GM21381 (cell line): ENCODE results near the gene DNASE1.

Source experiments
- ATAC-seq: cut with Tn5 transposase; IDR thresholded peaks from one replicate; pipeline ENCODE4 v1.9.1; 2021; ENCODE audit warnings: mild to moderate bottlenecking, moderate library complexity; ENCODE audit not compliant: unreplicated experiment

DNASE1 gene

DNA sequence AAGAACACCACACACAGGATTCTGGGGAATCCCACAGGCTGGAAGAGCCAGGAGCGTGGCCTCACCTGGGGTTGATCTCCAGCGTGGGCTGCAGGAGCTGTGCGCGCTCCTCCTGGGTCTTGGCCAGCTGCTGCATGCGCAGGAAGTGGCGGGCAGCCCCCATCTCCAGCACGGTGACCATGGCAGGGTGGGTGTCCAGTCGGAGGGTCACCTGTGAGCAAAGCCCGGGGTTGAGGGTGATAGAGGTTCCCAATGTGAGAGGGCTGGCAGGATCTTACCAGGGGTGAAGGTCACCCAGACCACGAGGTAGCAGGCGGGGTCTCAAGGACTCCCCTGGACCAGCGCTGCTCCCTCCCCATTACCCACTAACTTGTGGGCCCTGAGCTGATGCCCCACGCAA, 7.4 kb downstream of the DNASE1 start:
- ATAC-seq = no peak

GRCh38 chr16:3662601-3663000, 8.1 kb downstream of the DNASE1 start:
- ATAC-seq = no peak

- ATAC-seq = no peak
Observed at GRCh38 chr16:3664187-3664896, 9.9 kb downstream of the DNASE1 start.

DNA sequence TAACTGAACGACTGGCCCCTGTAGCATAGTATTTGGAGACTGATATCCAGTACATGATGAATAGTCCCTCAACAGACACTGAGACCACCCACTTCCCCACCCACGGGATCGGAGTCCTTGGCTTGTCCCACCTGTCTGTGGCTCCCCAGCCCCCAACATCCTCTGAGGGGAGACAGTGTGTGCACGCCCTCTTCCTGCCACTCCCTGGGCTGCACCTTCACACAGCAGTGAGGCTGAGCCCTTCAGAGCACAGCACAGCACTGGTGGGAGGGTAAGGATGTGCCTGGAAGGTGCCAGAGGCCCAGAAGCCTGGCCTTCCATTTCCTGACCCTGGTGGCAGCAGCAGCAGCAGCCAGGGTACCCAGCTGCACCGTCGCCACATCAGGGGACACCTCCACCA, 11.0 kb downstream of the DNASE1 start:
- ATAC-seq = no peak

GRCh38 chr16:3668626-3669025, 14.1 kb downstream of the DNASE1 start:
- no peak for ATAC-seq

- no peak for ATAC-seq
Observed at GRCh38 chr16:3669082-3669481, 14.6 kb downstream of the DNASE1 start.

- no peak for ATAC-seq
Observed at GRCh38 chr16:3670711-3671110, 16.2 kb downstream of the DNASE1 start.

DNA sequence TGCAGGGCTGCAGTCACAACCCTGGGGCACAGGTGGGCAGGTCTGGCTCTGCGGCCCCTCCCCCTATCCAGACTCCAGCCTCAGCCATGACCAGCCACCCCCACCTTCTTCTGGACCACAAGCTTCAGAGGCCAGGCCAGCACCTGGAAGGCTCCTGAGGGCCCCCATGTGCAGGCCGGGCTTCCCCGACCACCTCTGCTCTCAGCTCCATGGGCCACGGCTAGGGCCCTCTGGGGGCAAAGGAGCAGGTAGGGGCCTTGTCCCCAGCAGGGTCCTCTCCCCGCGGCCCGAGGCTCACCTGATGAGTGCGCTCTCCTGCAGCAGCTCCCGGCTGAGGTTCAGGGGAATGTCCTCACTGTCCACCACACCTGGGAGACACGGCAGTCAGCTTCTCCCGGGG, 16.9 kb downstream of the DNASE1 start:
- ATAC-seq = no peak

- no peak for ATAC-seq
Observed at GRCh38 chr16:3672571-3673041, 18.1 kb downstream of the DNASE1 start.

- ATAC-seq = no peak
Observed at GRCh38 chr16:3673201-3673600, 18.7 kb downstream of the DNASE1 start.

- no peak for ATAC-seq
Observed at GRCh38 chr16:3673676-3674377, 19.3 kb downstream of the DNASE1 start.

- no peak for ATAC-seq
Observed at GRCh38 chr16:3674513-3675295, 20.2 kb downstream of the DNASE1 start.

DNA sequence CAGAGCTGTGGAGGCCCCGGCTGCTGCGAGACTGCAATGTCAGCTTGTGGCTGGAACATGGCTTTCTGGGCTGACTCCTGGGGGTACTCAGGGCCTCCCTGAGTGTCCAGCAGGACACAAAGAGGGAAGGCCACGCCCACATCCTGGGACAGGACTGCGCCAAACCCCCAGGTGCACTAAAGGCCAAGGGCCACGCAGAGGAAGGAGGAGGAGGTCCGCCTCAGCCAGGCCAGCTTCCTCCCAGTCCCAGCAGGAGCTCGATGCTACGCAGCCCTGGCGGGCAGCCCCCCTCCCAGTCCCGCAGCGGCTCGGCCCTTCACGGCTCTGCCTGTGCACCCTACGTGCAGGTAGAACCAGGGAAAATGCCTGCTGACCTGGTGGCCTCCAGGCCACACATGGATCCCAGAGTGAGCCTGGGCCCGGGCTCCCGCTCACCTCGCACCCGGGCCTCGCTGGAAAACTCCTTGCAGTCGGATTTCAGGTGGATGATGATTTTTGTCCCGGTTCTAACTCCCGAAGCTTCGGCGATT, 21.2 kb downstream of the DNASE1 start:
- no peak for ATAC-seq

- no peak for ATAC-seq
Observed at GRCh38 chr16:3677994-3678393, 23.5 kb downstream of the DNASE1 start.

DNA sequence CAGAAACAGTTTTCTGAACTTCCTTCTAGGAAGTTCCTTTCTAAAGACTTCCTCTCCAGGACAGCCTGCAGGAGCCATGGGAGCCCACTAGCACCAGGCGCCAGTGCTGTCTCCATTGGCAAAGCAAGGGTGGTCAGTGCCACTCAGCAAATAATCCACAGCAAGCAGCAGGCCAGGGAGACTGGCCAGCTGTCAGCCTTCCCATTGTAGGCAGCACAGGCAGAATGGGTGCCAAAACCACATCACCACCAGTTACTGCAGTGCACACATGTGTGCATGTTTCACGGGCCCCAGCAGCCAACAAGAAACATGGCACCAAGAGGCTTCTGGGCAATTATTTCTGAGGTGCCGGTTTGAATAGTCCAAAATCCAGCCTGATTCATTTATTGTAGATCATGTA, 26.7 kb downstream of the DNASE1 start:
- no peak for ATAC-seq

GRCh38 chr16:3687021-3687420, 32.5 kb downstream of the DNASE1 start:
- ATAC-seq = no peak

- no peak for ATAC-seq
Observed at GRCh38 chr16:3687792-3688191, 33.3 kb downstream of the DNASE1 start.

DNA sequence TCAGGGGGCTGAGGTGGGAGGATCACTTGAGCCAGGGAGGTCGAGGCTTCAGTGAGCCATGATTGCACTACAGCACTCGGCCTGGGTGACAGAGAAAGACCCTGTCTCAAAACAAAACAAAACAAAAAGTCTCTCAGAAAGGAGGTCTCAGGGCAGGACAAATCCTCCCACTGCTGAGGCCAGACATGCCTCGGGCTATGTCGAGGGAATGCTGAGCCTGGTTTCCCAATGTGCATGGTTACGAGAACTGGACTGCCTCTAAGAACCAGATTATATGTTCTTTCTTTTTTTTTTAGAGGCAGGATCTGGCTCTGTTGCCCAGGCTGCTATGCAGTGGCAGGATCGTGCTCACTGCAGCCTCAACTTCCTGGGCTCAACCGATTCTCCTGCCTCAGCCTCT, 35.2 kb downstream of the DNASE1 start:
- no peak for ATAC-seq

GRCh38 chr16:3690470-3690928, 36.0 kb downstream of the DNASE1 start:
- peak; percentile 65 for ATAC-seq

- no peak for ATAC-seq
Observed at GRCh38 chr16:3690980-3691720, 36.7 kb downstream of the DNASE1 start.

- ATAC-seq = no peak
Observed at GRCh38 chr16:3691761-3692160, 37.3 kb downstream of the DNASE1 start.
